Activated CD8-positive, alpha-beta memory T cell treated with anti-CD3 and anti-CD28 coated beads, Interleukin-2, amount 50 U/mL, for 48 hours (primary cell): ENCODE results near the gene CREG1.

Experiments used
- DNase-seq: peaks from one replicate; pipeline ENCODE4 v3.0.0-alpha.2; 2020

Gene CREG1

GRCh38 chr1:167502719-167503462 is 50.7 kb downstream of the CREG1 start:
- peak; percentile 45 for DNase-seq

GRCh38 chr1:167502192-167502551 is 51.4 kb downstream of the CREG1 start:
- DNase-seq, result no peak

- peak; percentile 67 for DNase-seq
Measured at GRCh38 chr1:167501515-167502191, 51.9 kb downstream of the CREG1 start.

GRCh38 chr1:167500283-167500860 is 53.2 kb downstream of the CREG1 start:
- no peak for DNase-seq

GRCh38 chr1:167499664-167500101 is 53.9 kb downstream of the CREG1 start:
- no peak for DNase-seq

GRCh38 chr1:167499106-167499505 is 54.5 kb downstream of the CREG1 start:
- no peak for DNase-seq

- DNase-seq, result no peak
Measured at GRCh38 chr1:167496797-167497619, 56.6 kb downstream of the CREG1 start.

GRCh38 chr1:167493372-167493771 is 60.2 kb downstream of the CREG1 start:
- DNase-seq, result no peak

GRCh38 chr1:167492481-167492910 is 61.1 kb downstream of the CREG1 start:
- DNase-seq, result peak; percentile 72

GRCh38 chr1:167491586-167492461 is 61.7 kb downstream of the CREG1 start:
- DNase-seq, result no peak
